Mesenteric fat pad (tissue), 1 donor: Measurements from ENCODE around the gene FDCSP. TPM values are rescaled to one million over a fixed set of nuclear protein-coding genes. Genes with fewer than 3 reads are reported as not detected.
"Not testable (repeated sequence)": the region's sequence is repeated elsewhere in the genome, so short reads cannot be mapped to it uniquely, and the experiment has no call there.

Experiments
- DNase-seq: peaks from one replicate; pipeline ENCODE4 v3.0.0-alpha.2; 2020; ENCODE audit warnings: low spot score
- long read RNA-seq: library from polyadenylated mRNA; unstranded; transcript quantifications from one replicate; pipeline ENCODE4 v2.0.0, GENCODE V29; 2020
- total RNA-seq: library from RNA; stranded (reverse); fragmentation: NEBNext Ultra II Directional; extraction: Animal tissue kit (Norgen Biotek cat#: 25700); gene quantifications from one replicate; pipeline ENCODE4 v1.2.1, GENCODE V29; 2021
- donor health status: DM: yes; HTN: yes; CAD: no.

The FDCSP gene
- not detected for total RNA-seq
- long read RNA-seq = 0 reads

GRCh38 chr4:70225824-70226223, at the start of gene FDCSP:
TSS of gene FDCSP (plus strand) at chr4:70226124. CDS start at chr4:70231195, 5,071 bp downstream.
- DNase-seq = no peak

- no peak for DNase-seq
These were observed 48.8 kb upstream of the FDCSP start for GRCh38 chr4:70177090-70177489.

- DNase-seq = no peak
These were observed 47.8 kb upstream of the FDCSP start for GRCh38 chr4:70178075-70178660.

GRCh38 chr4:70179811-70180210, 46.1 kb upstream of the FDCSP start:
- no peak for DNase-seq

GRCh38 chr4:70181864-70182263, 44.1 kb upstream of the FDCSP start:
- no peak for DNase-seq

- no peak for DNase-seq
These were observed 43.3 kb upstream of the FDCSP start for GRCh38 chr4:70182517-70183167.

GRCh38 chr4:70183168-70183939, 42.6 kb upstream of the FDCSP start:
- DNase-seq = no peak

GRCh38 chr4:70183940-70184246, 42.0 kb upstream of the FDCSP start:
- no peak for DNase-seq

- DNase-seq = no peak
These were observed 38.7 kb upstream of the FDCSP start for GRCh38 chr4:70187216-70187615.

GRCh38 chr4:70190579-70190978, 35.3 kb upstream of the FDCSP start:
- no peak for DNase-seq

- DNase-seq = no peak
These were observed 34.3 kb upstream of the FDCSP start for GRCh38 chr4:70191647-70192046.

- no peak for DNase-seq
These were observed 33.0 kb upstream of the FDCSP start for GRCh38 chr4:70192895-70193294.

GRCh38 chr4:70195425-70195824, 30.5 kb upstream of the FDCSP start, which contains the start of gene ODAM:
TSS of gene ODAM (plus strand) at chr4:70195725. CDS start at chr4:70196544, 819 bp downstream.
- no peak for DNase-seq

GRCh38 chr4:70196857-70197256, 29.1 kb upstream of the FDCSP start:
- no peak for DNase-seq

- DNase-seq = no peak
These were observed 28.1 kb upstream of the FDCSP start for GRCh38 chr4:70197842-70198241.

- DNase-seq = no peak
These were observed 22.3 kb upstream of the FDCSP start for GRCh38 chr4:70203601-70204000.

GRCh38 chr4:70212752-70213151, 13.2 kb upstream of the FDCSP start:
- not testable (repeated sequence) for DNase-seq

- DNase-seq = not testable (repeated sequence)
These were observed 9.8 kb upstream of the FDCSP start for GRCh38 chr4:70216109-70216508.

- not testable (repeated sequence) for DNase-seq
These were observed 9.4 kb upstream of the FDCSP start for GRCh38 chr4:70216550-70216949.

- DNase-seq = not testable (repeated sequence)
These were observed 4.5 kb upstream of the FDCSP start for GRCh38 chr4:70221389-70221788.

- not testable (repeated sequence) for DNase-seq
These were observed 4.1 kb upstream of the FDCSP start for GRCh38 chr4:70221818-70222217.

- no peak for DNase-seq
These were observed 10.2 kb downstream of the FDCSP start for GRCh38 chr4:70236125-70236524.
